ENCODE data around the gene NLRX1.
"Not testable (repeated sequence)": the region's sequence is repeated elsewhere in the genome, so short reads cannot be mapped to it uniquely, and the experiment has no call there.

The NLRX1 gene

GRCh38 chr11:119187123-119187892 is 18.8 kb downstream of the NLRX1 start:
- DNase-seq (ENCODE audit: low read depth): no peak

- DNase-seq (ENCODE audit: low read depth): no peak
These were observed 19.5 kb downstream of the NLRX1 start for GRCh38 chr11:119188067-119188466.

- no peak for DNase-seq (ENCODE audit: low read depth)
These were observed 20.4 kb downstream of the NLRX1 start for GRCh38 chr11:119188887-119189286.

GRCh38 chr11:119189393-119189792 is 20.9 kb downstream of the NLRX1 start:
- no peak for DNase-seq (ENCODE audit: low read depth)

- no peak for DNase-seq (ENCODE audit: low read depth)
These were observed 22.0 kb downstream of the NLRX1 start for GRCh38 chr11:119190531-119190930.

GRCh38 chr11:119191265-119191664 is 22.7 kb downstream of the NLRX1 start:
- not testable (repeated sequence) for DNase-seq (ENCODE audit: low read depth)

- DNase-seq (ENCODE audit: low read depth): no peak
These were observed 23.6 kb downstream of the NLRX1 start for GRCh38 chr11:119192111-119192510.

GRCh38 chr11:119193001-119193400 is 24.5 kb downstream of the NLRX1 start:
- DNase-seq (ENCODE audit: low read depth): no peak

- DNase-seq (ENCODE audit: low read depth): no peak
These were observed 25.1 kb downstream of the NLRX1 start for GRCh38 chr11:119193626-119194025.

- DNase-seq (ENCODE audit: low read depth): no peak
These were observed 26.4 kb downstream of the NLRX1 start for GRCh38 chr11:119194811-119195440.

- no peak for DNase-seq (ENCODE audit: low read depth)
These were observed 27.2 kb downstream of the NLRX1 start for GRCh38 chr11:119195680-119196079.

- peak; percentile 41 for DNase-seq (ENCODE audit: low read depth)
These were observed 28.4 kb downstream of the NLRX1 start for GRCh38 chr11:119196833-119197483.

- DNase-seq (ENCODE audit: low read depth): no peak
These were observed 30.4 kb downstream of the NLRX1 start for GRCh38 chr11:119198925-119199324.

- DNase-seq (ENCODE audit: low read depth): not testable (repeated sequence)
These were observed 32.7 kb downstream of the NLRX1 start for GRCh38 chr11:119201236-119201635.

- no peak for DNase-seq (ENCODE audit: low read depth)
These were observed 34.0 kb downstream of the NLRX1 start for GRCh38 chr11:119202554-119202953.

GRCh38 chr11:119204066-119204465 is 35.5 kb downstream of the NLRX1 start:
- DNase-seq (ENCODE audit: low read depth): no peak

- no peak for DNase-seq (ENCODE audit: low read depth)
These were observed 36.6 kb downstream of the NLRX1 start for GRCh38 chr11:119205080-119205479.

GRCh38 chr11:119205574-119206510 is 37.3 kb downstream of the NLRX1 start, which contains the start of gene CBL:
Gene CBL (plus strand): TSS chr11:119206339. CDS start chr11:119206418, 79 bp downstream.
- DNase-seq (ENCODE audit: low read depth): peak; percentile 96

GRCh38 chr11:119206511-119207414 is 38.2 kb downstream of the NLRX1 start:
- DNase-seq (ENCODE audit: low read depth): peak; percentile 20

GRCh38 chr11:119207415-119207960 is 39.0 kb downstream of the NLRX1 start:
- no peak for DNase-seq (ENCODE audit: low read depth)
